Spleen (tissue), 11 donors: ENCODE measurements around the gene C1QTNF5. TPM values are rescaled to one million over a fixed set of nuclear protein-coding genes. Genes with fewer than 3 reads are reported as not detected.

Experiments used
- DNase-seq: peaks from one replicate; pipeline ENCODE4 v3.0.0-alpha.2; 2020
- H3K27ac ChIP-seq, 8 donors: fragments of 200-600 bp; sonication (generic) in 7 of 8; 1 replicate in 4 of 8; 2 replicates in 4 of 8; pipeline versions ENCODE4 v1.5.0 to v1.8.0; 2016 to 2021; ENCODE audit warnings: inconsistent platforms in 4 of 8, mild to moderate bottlenecking in 4 of 8, moderate library complexity in 1 of 8
- H3K27me3 ChIP-seq, 7 donors: fragments of 200-600 bp; sonication (generic) in 6 of 7; replicated peaks in 1 of 7; 1 replicate in 4 of 7; 2 replicates in 3 of 7; pipeline versions ENCODE4 v1.5.0 to v1.8.0; 2016 to 2021; ENCODE audit warnings: inconsistent platforms in 3 of 7, mild to moderate bottlenecking in 1 of 7
- H3K36me3 ChIP-seq, 6 donors: fragments of 200-600 bp; sonication (generic) in 5 of 6; 1 replicate in 4 of 6; 2 replicates in 2 of 6; pipeline versions ENCODE4 v1.5.0 to v1.8.0; 2016 to 2021; ENCODE audit warnings: inconsistent platforms in 2 of 6
- H3K4me1 ChIP-seq, 6 donors: fragments of 200-600 bp; sonication (generic) in 5 of 6; 1 replicate in 3 of 6; 2 replicates in 3 of 6; pipeline versions ENCODE4 v1.5.0 to v1.8.0; 2016 to 2021; ENCODE audit warnings: inconsistent platforms in 3 of 6
- H3K4me3 ChIP-seq, 8 donors: fragments of 200-600 bp; sonication (generic) in 7 of 8; 1 replicate in 4 of 8; 2 replicates in 4 of 8; pipeline versions ENCODE4 v1.5.0 to v1.8.0; 2016 to 2021; ENCODE audit warnings: inconsistent platforms in 4 of 8, mild to moderate bottlenecking in 4 of 8, moderate library complexity in 2 of 8
- H3K9me3 ChIP-seq, 8 donors: fragments of 200-600 bp; sonication (generic) in 7 of 8; 1 replicate in 4 of 8; 2 replicates in 4 of 8; pipeline versions ENCODE4 v1.5.0 to v1.8.0; 2016 to 2021; ENCODE audit warnings: inconsistent platforms in 4 of 8
- CTCF ChIP-seq, 11 experiments: fragments of 200-600 bp in 7 of 11; fragments of 450-650 bp in 4 of 11; sonication (generic) in 4 of 11; IDR thresholded peaks in 8 of 11; conservative IDR thresholded peaks in 3 of 11; 1 replicate in 7 of 11; 2 replicates in 4 of 11; pipeline versions ENCODE4 v1.4.0 to v1.8.0; 2016 to 2021; ENCODE audit warnings: antibody characterized with exemption in 11 of 11, inconsistent platforms in 4 of 11, mild to moderate bottlenecking in 1 of 11
- POLR2A ChIP-seq, 3 donors: fragments of 450-650 bp; IDR thresholded peaks; one replicate each; pipeline ENCODE4 v1.5.1; 2017; ENCODE audit warnings: antibody characterized with exemption in 3 of 3, mild to moderate bottlenecking in 1 of 3
- POLR2AphosphoS5 ChIP-seq, 3 donors: sonication (generic); formaldehyde crosslinking; IDR thresholded peaks; one replicate each; pipeline ENCODE4 v1.5.1; 2017; ENCODE audit warnings: antibody characterized with exemption in 3 of 3
- WGBS, 5 donors: extraction: QIAGEN DNeasy Blood & Tissue Kit in 3 of 5; methylation state at CpG; one replicate each; pipeline versions ENCODE4 v1.1.5 to v1.1.7; 2013 to 2018; 5-methylcytosine and 5-hydroxymethylcytosine counted together
- intact Hi-C: fragments of 100-400 bp; cut with DNase I; formaldehyde crosslinking; loops from one replicate; pipeline ENCODE4 v1.15.0; 2023; ENCODE audit warnings: low total_unique reads
- polyA plus RNA-seq, 3 donors: library from polyadenylated mRNA; stranded (reverse); fragments of 200-250 nt; gene quantifications; one replicate each; pipeline ENCODE4 v1.2.1, GENCODE V29; 2013
- total RNA-seq, 7 donors: library from RNA; depleted of rRNA in 3 of 7; stranded (reverse); fragments of >200 nt in 3 of 7; fragmentation: NEBNext Ultra II Directional in 4 of 7; extraction: Animal tissue kit (Norgen Biotek cat#: 25700) in 4 of 7; gene quantifications; one replicate each; pipeline versions ENCODE4 v1.1.0 to v1.2.1, GENCODE V29; 2016 to 2021
- donor health status: healthy with polysubstance abuse.
- donor health status: DM: no; HTN: no; CAD: no; lungs with moderate emphysema.
- donor health status: DM: no; HTN: no; CAD: no.
- donor health status: Bipolar disorder and iron deficiency.
- donor health status: healthy.
- donor health status: DM: no; HTN: no; CAD: no.
- donor health status: DM: yes; HTN: yes; CAD: no.

Gene C1QTNF5
- total and polyA plus RNA-seq, 10 donors, result 10.3 to 55.0 (median 29.9) TPM

DNA sequence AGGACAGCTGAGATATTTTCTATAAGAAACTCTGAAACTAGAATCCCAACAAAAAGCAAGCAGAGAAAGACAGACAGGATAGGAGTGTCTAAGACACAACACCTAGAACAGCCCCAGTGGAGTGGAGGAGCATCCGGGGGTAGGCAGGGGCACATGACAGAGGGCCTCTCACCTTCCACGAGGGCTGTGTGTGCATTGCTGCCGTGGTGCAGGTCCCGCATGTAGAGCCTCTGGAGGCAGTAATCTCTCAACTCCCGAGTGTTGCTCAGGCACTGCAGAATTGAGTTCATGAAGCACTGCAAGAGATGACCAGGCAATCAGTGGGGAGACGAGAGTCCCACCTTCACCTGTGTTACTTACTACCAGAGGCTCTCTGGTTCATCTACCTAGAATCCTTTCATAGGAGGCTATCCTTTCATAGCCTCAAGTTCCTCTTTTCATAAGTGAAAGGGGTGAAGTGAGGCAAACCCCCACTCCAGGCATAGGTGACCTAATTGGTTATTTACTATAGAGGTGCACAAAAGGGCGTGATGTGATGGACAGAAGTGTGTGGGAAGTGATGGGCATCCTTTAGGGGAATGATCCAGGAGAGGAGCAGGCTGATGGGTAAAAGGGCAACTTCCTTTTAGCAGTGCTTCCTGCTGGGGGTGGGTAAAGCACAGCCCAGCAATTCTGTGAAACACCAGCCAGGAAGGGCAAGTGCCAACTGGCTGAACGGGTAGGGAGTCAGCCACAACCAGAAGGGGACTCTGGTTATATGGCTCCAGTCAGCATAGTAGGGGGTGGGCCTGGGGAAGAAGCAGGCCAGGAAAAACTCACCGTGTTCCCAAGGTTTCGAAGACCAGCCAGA, 18.9 kb upstream of the C1QTNF5 start:
- peak; percentile 21 for DNase-seq
- intact Hi-C loops, result loop anchor here (5.0 kb wide), 1 partner anchor 113 kb away; no protein-coding TSS in a partner anchor
- no peak for TF ChIP-seq POLR2AphosphoS5 (IDR thresholded peaks at IDR 0.05)
- TF ChIP-seq POLR2A (IDR thresholded peaks at IDR 0.05), result no peak
- no peak for TF ChIP-seq CTCF (IDR thresholded peaks at IDR 0.05 in 8 of 11, conservative IDR thresholded peaks at IDR 0.05 in 3 of 11)

DNA sequence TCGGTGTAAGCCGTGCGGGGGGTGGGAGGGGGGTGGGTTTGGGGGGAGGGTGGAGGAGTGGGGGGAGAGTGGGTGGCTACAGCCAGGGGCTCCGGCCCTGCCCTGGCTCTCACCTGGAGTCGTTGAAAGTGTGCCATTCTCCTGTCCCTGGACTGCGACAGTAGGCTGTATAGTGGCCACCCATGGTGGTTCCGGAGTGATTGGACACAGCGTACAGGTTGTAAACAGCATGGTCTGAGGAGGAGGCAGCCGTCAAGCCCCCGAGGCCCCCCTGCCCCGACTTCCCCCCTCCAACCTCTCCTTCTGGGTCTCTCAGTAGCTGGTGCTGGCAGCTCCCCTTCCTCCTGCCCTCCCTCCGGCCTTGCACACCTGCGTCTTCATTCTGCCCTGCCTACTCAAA, 16.4 kb upstream of the C1QTNF5 start:
- Histone ChIP-seq H3K36me3 (no peaks in the 10 kb centered on the region), H3K4me3 (peak overlapping the region in 5 of 8 donors; percentile 46 to 78 (median 56)), H3K27ac (peak overlapping the region in 1 of 8 donors; percentile 36), H3K9me3 (no peaks in the 10 kb centered on the region), H3K4me1 (peaks cover 0 to 25% (median 13%) of the 10 kb centered on the region in 6 donors), H3K27me3 (peaks cover 0 to 57% (median 0%) of the 10 kb centered on the region in 7 donors)
- 42 to 62% (median 47%) methylated on average over 8 to 13 of the region's 13 CpGs for WGBS, 5 donors
- TF ChIP-seq CTCF (IDR thresholded peaks at IDR 0.05 in 8 of 11, conservative IDR thresholded peaks at IDR 0.05 in 3 of 11) (no peak), POLR2A (IDR thresholded peaks at IDR 0.05) (no peak), POLR2AphosphoS5 (IDR thresholded peaks at IDR 0.05) (no peak)
- DNase-seq, result no peak
- intact Hi-C loops, result loop anchor here (5.0 kb wide), 1 partner anchor 115 kb away; no protein-coding TSS in a partner anchor

More for the DNA sequence above, 18.9 kb upstream of the C1QTNF5 start:
- WGBS, 5 donors, result 67 to 80% (median 76%) methylated on average over 10 of the region's 10 CpGs
- H3K36me3 ChIP-seq, result no peaks in the 10 kb centered on the region
- H3K27me3 ChIP-seq, result peaks cover 0 to 63% (median 17%) of the 10 kb centered on the region in 7 donors
- H3K27ac ChIP-seq, result no peak overlapping the region
- H3K4me3 ChIP-seq, result no peak overlapping the region
- H3K9me3 ChIP-seq, result no peaks in the 10 kb centered on the region
- peaks cover 0 to 42% (median 28%) of the 10 kb centered on the region in 6 donors for H3K4me1 ChIP-seq

- Histone ChIP-seq H3K9me3 (no peaks in the 10 kb centered on the region), H3K4me1 (peaks cover 0 to 25% (median 13%) of the 10 kb centered on the region in 6 donors), H3K27ac (peak overlapping the region in 1 of 8 donors; percentile 36), H3K27me3 (peaks cover 0 to 57% (median 0%) of the 10 kb centered on the region in 7 donors), H3K36me3 (no peaks in the 10 kb centered on the region), H3K4me3 (peak overlapping the region; percentile 46 to 78 (median 58))
- peak; percentile 93 for DNase-seq
- WGBS, 5 donors, result 0 to 1% (median 0%) methylated on average over 47 to 54 of the region's 54 CpGs
- TF ChIP-seq CTCF (IDR thresholded peaks at IDR 0.05 in 8 of 11, conservative IDR thresholded peaks at IDR 0.05 in 3 of 11) (peak; percentile 53 to 97 (median 94)), POLR2A (IDR thresholded peaks at IDR 0.05) (no peak), POLR2AphosphoS5 (IDR thresholded peaks at IDR 0.05) (peak in 2 of 3 donors; percentile 44 to 54)
- intact Hi-C loops, result loop anchor here (5.0 kb wide), 1 partner anchor 116 kb away; no protein-coding TSS in a partner anchor
These were observed 15.8 kb upstream of the C1QTNF5 start for GRCh38 chr11:119356349-119357031.
